Measurements from ENCODE around the gene IFITM2.
"Not testable (repeated sequence)": the region's sequence is repeated elsewhere in the genome, so short reads cannot be mapped to it uniquely, and the experiment has no call there.

The IFITM2 gene

DNA sequence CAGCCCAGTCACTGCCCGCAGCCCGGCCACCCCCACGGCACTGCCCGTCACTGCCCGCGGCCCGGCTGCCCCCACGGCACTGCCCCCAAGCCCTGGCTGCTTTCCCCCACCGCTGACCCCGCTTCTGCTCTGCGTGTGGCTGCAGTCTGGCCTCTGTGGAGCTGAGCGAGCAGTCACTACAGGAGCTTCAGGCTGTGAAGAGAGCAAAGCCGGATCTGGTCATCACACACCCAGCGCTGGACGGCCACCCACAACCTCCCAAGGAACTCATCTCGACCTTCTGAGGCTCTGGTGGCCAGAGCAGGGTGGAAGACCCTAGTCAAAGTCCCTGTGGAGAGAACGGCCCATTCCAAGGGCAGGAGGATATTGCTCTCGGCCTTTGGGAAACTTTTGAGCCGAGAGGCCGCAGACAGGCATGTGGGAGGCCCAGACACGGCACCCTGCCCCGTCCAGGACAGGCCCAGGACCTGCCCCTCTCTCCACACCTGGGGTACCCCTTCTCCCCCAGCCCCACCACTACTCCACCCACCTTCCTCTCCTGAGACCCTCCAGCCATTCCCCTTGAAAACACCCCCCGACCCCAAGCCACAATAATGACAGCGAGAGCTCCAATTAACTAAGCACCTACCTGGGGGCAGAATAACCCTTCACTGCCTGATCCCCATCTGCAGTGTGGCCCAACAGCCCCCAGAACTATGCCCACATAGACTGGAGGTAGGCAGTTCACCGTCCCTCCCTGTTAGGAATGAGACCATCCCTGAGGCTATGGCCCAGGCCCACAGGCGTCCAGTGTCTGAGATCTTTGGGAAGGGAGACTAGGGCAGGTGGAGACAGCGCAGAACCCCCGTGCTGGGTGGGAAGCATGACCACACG lies 22.4 kb upstream of the IFITM2 start:
- no peak overlapping the region for H3K27ac Mint-ChIP-seq
- peaks cover 31% of the 10 kb centered on the region for H3K36me3 Mint-ChIP-seq (ENCODE audit: insufficient read depth)
- no peak for ATAC-seq (replicated peaks)
- H3K27me3 Mint-ChIP-seq = peaks cover 7 to 26% of the 10 kb centered on the region in 2 donors
- peaks cover 40 to 57% of the 10 kb centered on the region in 2 donors for H3K4me1 Mint-ChIP-seq (ENCODE audit: low read depth in 2 of 2)
- no peak for DNase-seq
- H3K9me3 Mint-ChIP-seq = no peaks in the 10 kb centered on the region
- no peak overlapping the region for H3K4me3 Mint-ChIP-seq

DNA sequence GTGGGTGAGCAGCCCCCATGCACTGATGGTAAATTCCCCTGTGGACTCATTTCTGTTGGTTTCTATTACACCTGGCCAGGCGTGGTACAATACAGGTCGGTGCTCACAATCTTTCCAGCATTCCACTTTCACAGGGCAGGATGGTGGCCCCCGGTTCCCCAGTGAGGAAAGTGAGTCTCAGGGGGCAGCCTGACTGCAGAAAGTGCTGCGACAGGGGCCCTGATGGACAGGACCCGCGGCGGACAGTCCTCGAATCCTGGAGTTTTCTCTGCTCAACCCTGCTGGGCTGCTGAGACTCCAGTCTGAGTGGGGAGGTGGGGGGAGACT lies 21.8 kb upstream of the IFITM2 start:
- H3K36me3 Mint-ChIP-seq (ENCODE audit: insufficient read depth) = peaks cover 36% of the 10 kb centered on the region
- DNase-seq (no peak), ATAC-seq (replicated peaks) (no peak)
- peaks cover 44 to 61% of the 10 kb centered on the region in 2 donors for H3K4me1 Mint-ChIP-seq (ENCODE audit: low read depth in 2 of 2)
- no peaks in the 10 kb centered on the region for H3K9me3 Mint-ChIP-seq
- peaks cover 7 to 23% of the 10 kb centered on the region in 2 donors for H3K27me3 Mint-ChIP-seq
- no peak overlapping the region for H3K27ac Mint-ChIP-seq
- no peak overlapping the region for H3K4me3 Mint-ChIP-seq

DNA sequence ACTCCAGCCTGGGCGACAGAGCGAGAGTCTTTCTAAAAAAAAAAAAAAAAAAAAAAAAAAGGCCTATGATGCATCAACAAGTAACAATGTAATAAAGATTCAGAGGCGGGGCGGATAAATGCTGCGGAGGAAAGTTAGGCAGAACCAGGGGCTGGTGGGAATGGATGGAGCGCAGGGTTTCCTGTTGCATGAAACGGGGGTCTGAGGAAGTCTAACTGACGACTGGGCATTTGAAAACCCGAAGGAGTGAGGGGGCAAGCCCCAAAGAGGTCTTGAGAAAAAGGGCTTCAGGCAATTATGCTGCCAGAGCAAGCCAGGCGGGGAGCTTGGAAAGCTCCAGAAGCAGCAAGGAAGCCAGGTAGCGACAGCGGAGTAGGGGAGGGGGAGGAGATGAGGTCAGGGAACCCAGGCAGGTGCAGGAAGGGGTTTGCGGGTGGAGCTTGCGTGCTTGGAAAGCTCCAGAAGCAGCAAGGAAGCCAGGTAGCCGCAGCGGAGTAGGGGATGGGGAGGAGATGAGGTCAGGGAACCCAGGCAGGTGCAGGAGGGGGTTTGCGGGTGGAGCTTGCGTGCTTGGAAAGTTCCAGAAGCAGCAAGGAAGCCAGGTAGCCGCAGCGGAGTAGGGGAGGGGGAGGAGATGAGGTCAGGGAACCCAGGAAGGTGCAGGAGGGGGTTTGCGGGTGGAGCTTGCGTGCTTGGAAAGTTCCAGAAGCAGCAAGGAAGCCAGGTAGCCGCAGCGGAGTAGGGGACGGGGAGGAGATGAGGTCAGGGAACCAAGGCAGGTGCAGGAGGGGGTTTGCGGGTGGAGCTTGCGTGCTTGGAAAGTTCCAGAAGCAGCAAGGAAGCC lies 20.4 kb upstream of the IFITM2 start:
- H3K36me3 Mint-ChIP-seq (ENCODE audit: insufficient read depth) = peaks cover 44% of the 10 kb centered on the region
- peak overlapping the region; percentile 97 to 99 for H3K4me3 Mint-ChIP-seq
- ATAC-seq (replicated peaks) (peak; percentile 9), DNase-seq (peak in 1 of 3 experiments; percentile 45)
- H3K27me3 Mint-ChIP-seq = peaks cover 3 to 10% of the 10 kb centered on the region in 2 donors
- peak overlapping the region; percentile 88 to 99 for H3K27ac Mint-ChIP-seq
- peaks cover 40 to 54% of the 10 kb centered on the region in 2 donors for H3K4me1 Mint-ChIP-seq (ENCODE audit: low read depth in 2 of 2)
- H3K9me3 Mint-ChIP-seq = not testable (repeated sequence)

DNA sequence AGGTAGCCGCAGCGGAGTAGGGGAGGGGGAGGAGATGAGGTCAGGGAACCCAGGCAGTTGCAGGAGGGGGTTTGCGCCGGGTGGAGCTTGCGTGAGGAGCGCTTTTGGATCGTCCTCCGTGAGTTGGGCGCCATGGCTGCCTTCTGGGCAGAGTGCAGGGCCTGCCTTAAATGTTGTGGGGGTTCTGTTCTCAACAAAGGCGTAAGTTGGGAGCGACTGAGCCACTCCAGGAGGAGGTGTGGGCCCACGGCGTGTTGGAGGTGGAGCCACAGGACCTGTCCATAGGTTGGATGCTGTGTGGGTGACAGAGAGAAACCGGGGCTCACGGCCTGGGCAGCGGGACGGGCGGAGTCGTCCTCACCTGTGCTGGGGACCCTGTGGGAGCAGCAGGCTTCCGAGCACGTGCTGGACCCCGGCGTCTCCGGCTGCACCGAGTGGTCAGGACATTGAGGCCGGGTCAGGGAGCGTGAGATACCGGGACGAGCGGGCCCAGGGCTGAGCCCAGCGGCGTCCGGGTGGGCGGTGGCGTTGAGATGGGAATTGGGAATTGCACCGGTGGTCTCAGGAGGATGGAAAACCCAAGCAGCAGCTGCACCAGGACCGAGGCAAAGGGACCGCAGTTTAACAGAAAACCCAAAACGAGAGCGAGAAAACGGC lies 19.7 kb upstream of the IFITM2 start:
- Mint-ChIP-seq H3K9me3 (no peaks in the 10 kb centered on the region), H3K4me3 (peak overlapping the region; percentile 97 to 99), H3K36me3 (ENCODE audit: insufficient read depth) (peaks cover 48% of the 10 kb centered on the region), H3K27me3 (peaks cover 0 to 3% of the 10 kb centered on the region in 2 donors), H3K27ac (peak overlapping the region; percentile 88 to 99), H3K4me1 (ENCODE audit: low read depth in 2 of 2) (peaks cover 32 to 47% of the 10 kb centered on the region in 2 donors)
- ATAC-seq (replicated peaks) (peak; percentile 54), DNase-seq (no peak)

DNA sequence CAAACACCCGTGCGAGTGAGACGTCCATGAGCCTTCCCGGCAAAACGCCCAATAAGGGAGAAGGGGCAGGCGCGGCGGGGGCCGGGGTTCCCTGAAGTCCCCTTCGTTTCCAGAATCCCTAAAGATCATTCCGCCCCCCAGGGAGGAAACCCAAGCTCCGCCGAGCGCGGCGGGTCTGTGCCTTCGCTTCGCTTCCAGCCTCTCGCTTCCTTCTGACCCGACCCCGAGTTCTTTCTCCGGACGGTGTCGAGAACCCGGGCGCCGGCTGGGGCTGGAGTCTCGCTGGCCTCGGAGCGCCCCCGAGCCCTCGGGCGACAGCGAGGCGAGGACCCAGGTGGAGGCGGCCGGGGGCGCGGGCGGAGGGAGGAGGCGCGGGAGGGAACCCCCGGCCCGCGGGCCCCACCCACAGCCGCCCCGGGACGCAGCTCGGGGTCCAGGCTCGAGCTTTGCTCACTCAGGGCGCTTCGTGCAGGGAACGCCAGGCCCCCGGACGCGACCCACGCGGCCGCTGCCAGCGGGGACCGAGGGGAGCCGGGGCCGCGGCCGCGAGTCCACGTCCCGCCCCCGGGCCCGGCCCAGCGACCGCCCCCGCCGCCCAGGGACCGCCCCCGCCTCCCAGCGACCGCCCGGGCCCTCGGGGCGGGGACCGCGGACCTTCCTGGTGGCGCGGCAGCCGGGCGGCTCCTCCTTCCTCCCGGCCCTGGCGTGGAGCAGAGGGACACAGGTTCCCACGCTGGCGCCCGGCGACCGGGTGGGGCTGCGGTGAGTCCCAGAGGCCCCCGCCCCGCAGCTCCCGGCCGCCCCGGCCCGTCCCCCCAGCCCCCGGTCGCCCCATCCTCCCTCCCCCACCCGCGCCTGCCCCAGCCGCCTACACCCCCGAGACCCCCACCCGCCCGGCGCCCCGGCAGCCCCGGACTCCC lies 18.9 kb upstream of the IFITM2 start, which contains the start of gene PGGHG:
PGGHG (plus strand) TSS at position 649 of the 920 bp plus-strand sequence. CDS start 691 bp downstream, outside the sequence.
- Mint-ChIP-seq H3K4me3 (peak within 1 kb of the TSS; percentile 97 to 99), H3K4me1 (ENCODE audit: low read depth in 2 of 2) (peaks cover 31 to 42% of the 10 kb centered on the region in 2 donors), H3K27me3 (no peaks in the 10 kb centered on the region), H3K27ac (peak within 1 kb of the TSS; percentile 90 to 99), H3K9me3 (no peaks in the 10 kb centered on the region), H3K36me3 (ENCODE audit: insufficient read depth) (peaks cover 51% of the 10 kb centered on the region)
- DNase-seq (peak in 1 of 3 experiments; percentile 55), ATAC-seq (replicated peaks) (peak; percentile 52)

DNA sequence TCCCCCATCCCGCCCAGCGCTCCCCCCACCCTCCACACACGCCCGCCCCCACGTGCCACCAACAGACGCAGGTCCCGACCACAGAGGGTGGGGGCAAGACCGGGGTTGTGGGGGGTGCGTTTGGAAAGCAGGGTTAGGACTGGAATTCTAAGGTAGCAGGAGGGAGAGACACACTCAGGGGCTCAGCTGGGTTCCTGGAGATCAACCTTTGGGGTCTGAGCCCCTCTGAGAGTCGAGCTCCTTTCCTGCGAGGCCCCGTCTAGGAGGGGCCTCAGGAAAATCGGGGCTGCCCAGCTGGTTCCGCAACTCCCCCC lies 18.3 kb upstream of the IFITM2 start:
- peaks cover 31 to 41% of the 10 kb centered on the region in 2 donors for H3K4me1 Mint-ChIP-seq (ENCODE audit: low read depth in 2 of 2)
- peak overlapping the region; percentile 79 to 80 for H3K4me3 Mint-ChIP-seq
- no peaks in the 10 kb centered on the region for H3K9me3 Mint-ChIP-seq
- peak overlapping the region; percentile 81 to 90 for H3K27ac Mint-ChIP-seq
- H3K36me3 Mint-ChIP-seq (ENCODE audit: insufficient read depth) = peaks cover 56% of the 10 kb centered on the region
- no peaks in the 10 kb centered on the region for H3K27me3 Mint-ChIP-seq
- no peak for DNase-seq
- ATAC-seq (replicated peaks) = peak; percentile 39

DNA sequence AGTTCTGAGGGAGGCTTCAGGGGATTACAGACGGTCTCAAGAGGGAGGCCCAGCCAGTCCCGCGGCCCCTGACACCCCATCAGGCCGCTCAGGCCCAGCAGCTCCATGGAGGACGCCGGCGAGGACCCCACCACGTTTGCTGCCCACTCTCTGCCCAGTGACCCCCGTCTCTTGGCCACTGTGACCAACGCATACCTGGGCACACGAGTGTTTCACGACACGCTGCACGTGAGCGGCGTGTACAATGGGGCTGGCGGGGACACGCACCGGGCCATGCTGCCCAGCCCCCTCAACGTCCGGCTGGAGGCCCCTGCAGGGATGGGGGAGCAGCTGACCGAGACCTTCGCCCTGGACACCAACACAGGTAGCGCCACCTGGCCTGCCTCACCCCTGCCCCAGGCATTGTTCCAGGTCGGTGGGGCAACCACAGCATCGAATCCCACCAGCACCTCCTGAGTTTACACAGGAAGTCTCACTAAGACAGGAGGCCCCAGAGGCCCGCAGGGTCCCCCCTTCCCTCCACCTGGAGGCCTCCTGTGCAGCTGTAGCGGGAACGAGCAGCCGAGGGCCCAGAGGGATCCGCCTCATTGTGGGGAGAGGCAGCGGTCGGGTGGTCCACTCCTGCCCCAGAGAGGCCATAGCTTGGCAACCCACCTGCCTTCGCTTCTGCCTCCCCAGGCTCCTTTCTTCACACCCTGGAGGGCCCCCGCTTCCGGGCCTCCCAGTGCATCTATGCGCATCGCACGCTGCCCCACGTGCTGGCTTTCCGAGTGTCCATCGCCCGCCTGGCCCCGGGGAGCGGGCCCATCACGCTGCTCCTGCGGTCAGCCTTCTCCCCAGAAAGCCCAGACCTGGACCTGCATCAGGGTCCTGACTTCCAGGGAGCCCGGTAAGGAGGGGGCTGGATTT lies 17.6 kb upstream of the IFITM2 start:
- DNase-seq (peak in 1 of 3 experiments; percentile 52), ATAC-seq (replicated peaks) (peak; percentile 26)
- H3K4me1 Mint-ChIP-seq (ENCODE audit: low read depth in 2 of 2) = peaks cover 31 to 41% of the 10 kb centered on the region in 2 donors
- H3K9me3 Mint-ChIP-seq = no peaks in the 10 kb centered on the region
- no peaks in the 10 kb centered on the region for H3K27me3 Mint-ChIP-seq
- H3K4me3 Mint-ChIP-seq = peak overlapping the region; percentile 79 to 80
- H3K27ac Mint-ChIP-seq = peak overlapping the region; percentile 81 to 90
- H3K36me3 Mint-ChIP-seq (ENCODE audit: insufficient read depth) = peaks cover 56% of the 10 kb centered on the region

DNA sequence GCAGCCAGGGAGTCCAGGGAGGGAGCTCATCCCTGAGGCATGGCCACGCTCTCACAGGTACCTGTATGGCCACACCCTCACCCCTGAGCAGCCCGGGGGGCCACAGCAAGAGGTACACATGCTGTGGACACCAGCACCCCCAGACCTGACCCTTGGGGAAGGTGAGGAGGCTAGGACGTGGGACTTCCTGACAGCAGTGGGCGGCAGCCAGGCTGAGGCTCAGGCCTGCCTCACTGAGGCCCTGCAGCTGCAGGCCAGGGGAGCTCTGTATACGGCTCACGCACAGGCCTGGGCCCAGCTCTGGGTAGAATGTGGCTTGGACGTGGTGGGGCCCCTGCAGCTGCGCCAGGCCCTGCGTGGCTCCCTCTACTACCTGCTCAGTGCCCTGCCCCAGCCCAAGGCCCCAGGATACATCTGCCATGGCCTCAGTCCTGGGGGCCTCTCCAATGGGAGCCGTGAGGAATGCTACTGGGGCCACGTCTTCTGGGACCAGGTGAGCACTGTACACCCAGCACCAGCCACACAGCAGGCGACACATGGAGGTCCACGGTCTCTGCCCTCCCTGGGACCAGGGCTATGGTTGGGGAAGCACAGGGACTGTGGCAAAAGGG lies 16.9 kb upstream of the IFITM2 start:
- H3K4me1 Mint-ChIP-seq (ENCODE audit: low read depth in 2 of 2) = peaks cover 31 to 34% of the 10 kb centered on the region in 2 donors
- H3K36me3 Mint-ChIP-seq (ENCODE audit: insufficient read depth) = peaks cover 56% of the 10 kb centered on the region
- H3K9me3 Mint-ChIP-seq = no peaks in the 10 kb centered on the region
- H3K27ac Mint-ChIP-seq = peak overlapping the region; percentile 81 to 90
- no peaks in the 10 kb centered on the region for H3K27me3 Mint-ChIP-seq
- DNase-seq = no peak
- no peak for ATAC-seq (replicated peaks)
- peak overlapping the region; percentile 79 to 80 for H3K4me3 Mint-ChIP-seq

DNA sequence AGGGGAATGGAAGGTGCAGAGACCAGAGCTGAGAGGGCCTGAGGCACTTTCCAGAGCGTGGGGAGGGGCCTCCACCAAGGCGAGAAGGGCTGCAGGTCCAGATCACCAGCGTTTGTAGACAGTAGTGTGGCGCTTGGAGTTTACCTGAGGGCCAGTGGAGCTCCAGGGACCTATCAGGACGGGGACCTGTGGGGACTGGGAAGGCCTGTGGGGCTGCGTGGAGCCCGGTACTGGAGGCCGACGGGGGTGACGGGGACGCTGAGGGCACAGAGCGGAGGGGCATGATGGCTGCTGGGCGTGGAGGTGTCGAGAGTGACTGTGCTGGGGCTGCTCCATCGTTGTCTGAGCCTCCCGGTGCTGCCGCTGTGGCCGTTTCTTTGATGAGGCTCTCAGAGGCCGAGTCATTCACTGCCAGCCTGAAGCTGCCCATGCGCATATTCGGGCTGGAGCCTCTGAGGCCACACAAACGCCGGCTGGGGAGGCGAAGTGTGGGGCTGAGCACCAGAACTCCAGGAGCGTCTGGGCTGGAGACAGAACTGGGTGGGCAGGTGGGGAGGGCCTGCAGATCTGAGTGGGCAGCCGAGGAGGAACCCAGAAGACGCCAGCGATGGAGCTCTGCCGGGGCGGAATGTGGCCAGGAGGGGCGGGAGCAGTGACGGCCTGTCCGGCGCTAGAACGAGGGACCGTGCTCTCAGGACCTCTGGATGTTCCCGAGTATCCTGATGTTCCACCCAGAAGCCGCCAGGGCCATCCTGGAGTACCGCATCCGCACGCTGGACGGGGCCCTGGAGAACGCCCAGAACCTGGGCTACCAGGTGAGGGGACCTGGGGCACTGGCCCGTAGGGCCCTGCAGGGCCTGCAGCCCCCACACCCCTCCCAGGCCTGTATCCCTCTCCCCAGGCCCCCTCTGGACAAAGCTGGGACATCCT lies 16.1 kb upstream of the IFITM2 start:
- H3K4me3 Mint-ChIP-seq = peak overlapping the region in 1 of 2 donors; percentile 80
- H3K27ac Mint-ChIP-seq = peak overlapping the region; percentile 4 to 81
- no peaks in the 10 kb centered on the region for H3K9me3 Mint-ChIP-seq
- DNase-seq (no peak), ATAC-seq (replicated peaks) (no peak)
- H3K27me3 Mint-ChIP-seq = no peaks in the 10 kb centered on the region
- peaks cover 31 to 34% of the 10 kb centered on the region in 2 donors for H3K4me1 Mint-ChIP-seq (ENCODE audit: low read depth in 2 of 2)
- peaks cover 52% of the 10 kb centered on the region for H3K36me3 Mint-ChIP-seq (ENCODE audit: insufficient read depth)

DNA sequence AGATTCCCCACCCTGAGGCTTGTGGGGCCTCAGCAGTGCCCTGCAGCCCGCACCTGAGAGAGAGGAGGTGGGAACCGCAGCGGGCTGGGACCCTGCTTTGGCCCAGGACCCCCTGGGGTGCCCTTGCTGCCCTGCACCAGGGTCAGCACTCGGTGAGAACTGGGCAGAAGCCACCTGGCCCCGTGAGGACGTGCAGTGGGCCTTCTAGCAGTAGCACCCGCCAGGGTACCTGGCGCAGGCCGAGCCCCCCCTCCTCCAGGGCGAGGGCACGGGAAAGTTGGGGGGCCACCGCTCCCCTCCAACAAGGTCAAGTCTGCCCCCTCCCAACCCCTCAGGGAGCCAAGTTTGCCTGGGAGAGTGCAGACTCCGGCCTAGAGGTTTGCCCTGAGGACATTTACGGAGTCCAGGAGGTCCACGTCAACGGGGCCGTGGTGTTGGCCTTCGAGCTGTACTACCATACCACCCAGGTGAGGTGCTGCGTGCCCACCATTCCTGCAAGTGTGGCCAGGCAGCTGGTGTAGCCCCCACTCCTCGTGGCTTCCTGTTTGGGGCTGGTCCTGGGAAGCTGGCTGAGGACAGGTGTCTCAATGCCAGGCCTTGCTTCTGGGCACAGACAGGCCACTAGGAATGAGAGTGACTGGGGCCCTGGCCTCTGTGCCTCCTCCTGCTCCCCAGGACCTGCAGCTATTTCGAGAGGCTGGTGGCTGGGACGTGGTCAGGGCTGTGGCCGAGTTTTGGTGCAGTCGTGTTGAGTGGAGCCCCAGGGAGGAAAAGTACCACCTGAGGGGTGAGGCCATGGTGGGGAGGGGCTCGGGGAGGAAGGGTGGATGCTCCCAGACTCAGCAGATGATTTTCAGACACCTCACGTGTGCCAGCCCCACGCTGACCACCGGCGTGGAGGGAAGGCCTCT lies 15.2 kb upstream of the IFITM2 start:
- Mint-ChIP-seq H3K9me3 (no peaks in the 10 kb centered on the region), H3K4me1 (ENCODE audit: low read depth in 2 of 2) (peaks cover 34% of the 10 kb centered on the region in 2 donors), H3K36me3 (ENCODE audit: insufficient read depth) (peaks cover 46% of the 10 kb centered on the region), H3K27ac (peak overlapping the region in 1 of 2 donors; percentile 46), H3K27me3 (no peaks in the 10 kb centered on the region), H3K4me3 (no peak overlapping the region)
- DNase-seq (no peak), ATAC-seq (replicated peaks) (no peak)

Measured in effector memory CD8-positive, alpha-beta T cell (primary cell).